Calu3 (cell line): ENCODE measurements around the gene GEMIN7. TPM values are rescaled to one million over a fixed set of nuclear protein-coding genes. Genes with fewer than 3 reads are reported as not detected.

Experiments
- BruUV-seq: library from RNA; stranded (reverse); fragments of 400-500 nt; replicated peaks from 2 replicates; lab custom pipeline; 2021; lab: Mats Ljungman, UMichigan
- CTCF ChIA-PET: fragments of 300-600 bp; sonication (Branson Sonifier 250); formaldehyde crosslinking; loops from one replicate; lab custom pipeline; 2022; ENCODE audit warnings: antibody characterized with exemption; lab: Charles Lee
- DNase-seq: peaks from one replicate; pipeline ENCODE4 v3.0.0; 2022
- H3K27ac Mint-ChIP-seq: one replicate; pipeline ENCODE4 v1.8.0; 2022; ENCODE audit warnings: mixed read lengths; ENCODE audit not compliant: unreplicated experiment
- H3K27me3 Mint-ChIP-seq: one replicate; pipeline ENCODE4 v1.8.0; 2022; ENCODE audit warnings: mixed read lengths; ENCODE audit not compliant: unreplicated experiment
- H3K36me3 Mint-ChIP-seq: one replicate; pipeline ENCODE4 v1.8.0; 2022; ENCODE audit warnings: mild to moderate bottlenecking, moderate library complexity, mixed read lengths; ENCODE audit not compliant: insufficient read depth, unreplicated experiment
- H3K4me1 Mint-ChIP-seq: one replicate; pipeline ENCODE4 v1.8.0; 2022; ENCODE audit warnings: mild to moderate bottlenecking, low read depth, mixed read lengths; ENCODE audit not compliant: unreplicated experiment
- H3K4me3 Mint-ChIP-seq: one replicate; pipeline ENCODE4 v1.8.0; 2022; ENCODE audit warnings: mild to moderate bottlenecking, low read depth, moderate library complexity, mixed read lengths; ENCODE audit not compliant: unreplicated experiment
- H3K9me3 Mint-ChIP-seq: one replicate; pipeline ENCODE4 v1.8.0; 2022; ENCODE audit warnings: low read depth, mixed read lengths; ENCODE audit not compliant: unreplicated experiment
- intact Hi-C: fragments of 100-400 bp; cut with micrococcal nuclease; formaldehyde crosslinking; loops from one replicate; pipeline ENCODE4 v1.10.0; 2022; ENCODE audit not compliant: unreplicated experiment
- total RNA-seq: library from RNA; stranded (reverse); gene quantifications from 2 replicates; pipeline ENCODE4 v1.2.3, GENCODE V29; 2022
- TF ChIP-seq, protein P1 (sequence below): fragments of 200-600 bp; IDR thresholded peaks from one replicate; pipeline ENCODE4 v1.8.0; 2022; ENCODE audit warnings: antibody characterized with exemption; ENCODE audit not compliant: unreplicated experiment

The GEMIN7 gene
- total RNA-seq, 1 experiment from 2014 or later = 36.0 TPM

DNA sequence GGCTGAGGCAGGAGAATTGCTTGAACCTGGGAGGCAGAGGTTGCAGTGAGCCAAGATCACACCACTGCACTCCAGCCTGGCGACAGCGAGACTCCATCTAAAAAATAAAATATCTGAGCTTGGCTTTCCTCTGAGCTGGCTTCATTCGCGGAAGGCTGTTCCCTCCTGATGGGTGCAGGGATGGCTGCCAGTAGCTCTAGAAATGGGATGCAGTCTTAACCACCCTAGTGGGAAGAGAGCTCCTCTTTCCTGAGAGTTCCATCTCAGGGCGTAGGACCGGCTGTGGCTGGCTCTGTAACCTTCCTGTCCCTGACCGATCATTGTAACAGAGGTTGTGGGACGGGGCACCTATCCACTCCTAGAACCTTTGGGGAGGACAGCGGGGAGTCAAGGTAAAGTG, 46.3 kb downstream of the GEMIN7 start:
- CTCF ChIA-PET = interaction anchor here (0.6 to 1.7 kb wide), 7 partner anchors 10 to 378 kb away, joined by 3 to 5 read pairs (median 3); partner anchors contain the start of gene PPP1R37
- Mint-ChIP-seq H3K27ac (no peak overlapping the region), H3K36me3 (peaks cover 26% of the 10 kb centered on the region), H3K27me3 (no peaks in the 10 kb centered on the region), H3K4me3 (no peak overlapping the region), H3K4me1 (peaks cover 59% of the 10 kb centered on the region), H3K9me3 (no peaks in the 10 kb centered on the region)
- DNase-seq = no peak
- intact Hi-C loops = loop anchor here (5.0 kb wide), 1 partner anchor 33 kb away; the partner anchor contains the start of gene PPP1R37
- TF ChIP-seq, protein P1, sequence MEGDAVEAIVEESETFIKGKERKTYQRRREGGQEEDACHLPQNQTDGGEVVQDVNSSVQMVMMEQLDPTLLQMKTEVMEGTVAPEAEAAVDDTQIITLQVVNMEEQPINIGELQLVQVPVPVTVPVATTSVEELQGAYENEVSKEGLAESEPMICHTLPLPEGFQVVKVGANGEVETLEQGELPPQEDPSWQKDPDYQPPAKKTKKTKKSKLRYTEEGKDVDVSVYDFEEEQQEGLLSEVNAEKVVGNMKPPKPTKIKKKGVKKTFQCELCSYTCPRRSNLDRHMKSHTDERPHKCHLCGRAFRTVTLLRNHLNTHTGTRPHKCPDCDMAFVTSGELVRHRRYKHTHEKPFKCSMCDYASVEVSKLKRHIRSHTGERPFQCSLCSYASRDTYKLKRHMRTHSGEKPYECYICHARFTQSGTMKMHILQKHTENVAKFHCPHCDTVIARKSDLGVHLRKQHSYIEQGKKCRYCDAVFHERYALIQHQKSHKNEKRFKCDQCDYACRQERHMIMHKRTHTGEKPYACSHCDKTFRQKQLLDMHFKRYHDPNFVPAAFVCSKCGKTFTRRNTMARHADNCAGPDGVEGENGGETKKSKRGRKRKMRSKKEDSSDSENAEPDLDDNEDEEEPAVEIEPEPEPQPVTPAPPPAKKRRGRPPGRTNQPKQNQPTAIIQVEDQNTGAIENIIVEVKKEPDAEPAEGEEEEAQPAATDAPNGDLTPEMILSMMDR = no peak
- no TSS peak for BruUV-seq

DNA sequence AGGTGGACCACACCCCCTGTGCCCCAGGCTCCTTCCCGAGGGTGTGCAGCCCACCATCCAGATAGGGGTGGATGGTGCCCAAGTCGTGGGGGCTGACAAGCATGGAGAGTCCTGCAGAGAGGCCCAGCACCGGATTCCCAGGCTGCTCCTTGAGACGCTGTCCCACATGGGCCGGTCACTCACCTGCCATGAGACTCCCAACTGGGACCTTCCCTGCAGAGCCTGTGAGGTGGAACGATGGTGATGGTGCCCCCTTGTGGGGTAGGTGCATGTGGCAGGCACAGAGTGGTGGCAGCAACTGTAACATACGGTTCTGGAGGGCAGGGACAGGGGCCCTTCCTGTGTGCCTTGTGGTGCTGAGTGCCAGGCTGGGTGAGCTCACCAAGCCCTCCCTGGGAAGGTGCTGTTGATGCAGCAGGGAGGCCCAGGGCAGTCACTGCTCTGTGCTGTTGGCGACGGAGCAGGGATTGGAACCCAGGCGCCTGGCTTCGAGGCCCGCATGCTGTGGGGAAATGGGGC, 47.0 kb downstream of the GEMIN7 start:
- CTCF ChIA-PET = interaction anchor here (0.6 to 1.7 kb wide), 7 partner anchors 8 to 377 kb away, joined by 3 to 5 read pairs (median 3); partner anchors contain the start of gene PPP1R37
- H3K4me1 Mint-ChIP-seq = peaks cover 63% of the 10 kb centered on the region
- DNase-seq = peak; percentile 92
- no peak overlapping the region for H3K27ac Mint-ChIP-seq
- H3K4me3 Mint-ChIP-seq = no peak overlapping the region
- peaks cover 25% of the 10 kb centered on the region for H3K36me3 Mint-ChIP-seq
- no peaks in the 10 kb centered on the region for H3K27me3 Mint-ChIP-seq
- no TSS peak for BruUV-seq
- H3K9me3 Mint-ChIP-seq = no peaks in the 10 kb centered on the region
- intact Hi-C loops = loop anchor here (5.0 kb wide), 1 partner anchor 34 kb away; the partner anchor contains the start of gene PPP1R37
- TF ChIP-seq, protein P1 = peak; percentile 81

DNA sequence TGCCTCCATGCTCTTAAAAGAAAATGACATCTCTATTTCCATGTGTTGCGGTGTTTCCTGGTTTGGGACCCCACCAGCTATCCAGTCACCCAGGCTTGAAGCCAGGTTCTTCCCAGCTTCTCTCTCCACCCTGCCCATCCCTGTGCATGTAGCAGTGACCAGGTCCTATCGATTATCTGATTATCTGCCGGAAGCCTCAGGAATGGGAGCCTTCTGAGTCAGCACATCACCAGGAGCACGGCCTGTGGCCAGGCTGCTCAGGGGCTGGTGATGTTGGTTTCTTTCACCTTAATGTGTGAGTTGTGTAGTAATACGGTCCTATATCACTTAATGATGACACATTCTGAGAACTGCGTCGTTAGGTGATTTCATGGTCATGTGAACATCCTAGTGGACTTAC, 47.6 kb downstream of the GEMIN7 start:
- H3K36me3 Mint-ChIP-seq = peaks cover 26% of the 10 kb centered on the region
- no TSS peak for BruUV-seq
- intact Hi-C loops = loop anchor here (5.0 kb wide), 1 partner anchor 34 kb away; the partner anchor contains the start of gene PPP1R37
- H3K4me3 Mint-ChIP-seq = no peak overlapping the region
- CTCF ChIA-PET = interaction anchor here (0.7 to 1.4 kb wide), 4 partner anchors 9 to 67 kb away, joined by 3 to 7 read pairs (median 4); no protein-coding TSS in a partner anchor
- TF ChIP-seq, protein P1 = no peak
- H3K27me3 Mint-ChIP-seq = no peaks in the 10 kb centered on the region
- no peaks in the 10 kb centered on the region for H3K9me3 Mint-ChIP-seq
- no peak for DNase-seq
- H3K27ac Mint-ChIP-seq = no peak overlapping the region
- H3K4me1 Mint-ChIP-seq = peaks cover 59% of the 10 kb centered on the region

DNA sequence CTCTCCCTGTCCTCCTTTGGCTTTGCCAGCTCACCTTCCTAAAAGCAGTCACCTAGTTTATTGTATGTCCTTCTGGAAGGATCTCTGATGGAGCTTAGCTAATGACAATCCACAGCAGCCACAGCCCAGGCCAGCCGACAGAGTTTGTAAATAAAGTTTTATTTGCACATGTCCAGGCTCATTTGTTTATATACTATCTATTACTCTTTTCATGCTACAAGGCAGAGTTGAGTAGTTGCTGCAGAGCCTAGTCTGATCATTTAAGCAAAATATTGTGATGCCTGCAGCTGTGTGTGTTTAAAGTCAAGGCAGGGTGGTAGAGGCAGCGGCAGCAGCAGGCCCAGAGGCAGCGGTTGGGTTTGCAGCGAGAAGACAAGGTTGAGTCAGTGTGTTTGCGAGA, 49.1 kb downstream of the GEMIN7 start:
- intact Hi-C loops = loop anchor here (5.0 kb wide), 1 partner anchor 36 kb away; the partner anchor contains the start of gene PPP1R37
- Mint-ChIP-seq H3K9me3 (no peaks in the 10 kb centered on the region), H3K36me3 (peaks cover 26% of the 10 kb centered on the region), H3K4me3 (no peak overlapping the region), H3K27ac (no peak overlapping the region), H3K4me1 (peaks cover 44% of the 10 kb centered on the region), H3K27me3 (no peaks in the 10 kb centered on the region)
- DNase-seq = no peak
- CTCF ChIA-PET = no interaction called here
- BruUV-seq = no TSS peak
- TF ChIP-seq, protein P1 = no peak
